Right cardiac atrium (tissue), 5 donors: ENCODE measurements around the gene CFAP68. TPM values are rescaled to one million over a fixed set of nuclear protein-coding genes. Genes with fewer than 3 reads are reported as not detected.
"Not testable (repeated sequence)": the region's sequence is repeated elsewhere in the genome, so short reads cannot be mapped to it uniquely, and the experiment has no call there.

Source experiments
- ATAC-seq, 2 donors: fragments of 200-7000 bp; cut with Tn5 transposase; one replicate each; pipeline versions ENCODE4 v1.8.0 to v1.9.1; 2020; ENCODE audit warnings: moderate library complexity in 2 of 2, mild to moderate bottlenecking in 1 of 2
- DNase-seq, 3 donors: peaks; one replicate each; pipeline ENCODE4 v3.0.0-alpha.2; 2020
- H3K27ac ChIP-seq: one replicate; pipeline ENCODE4 v1.5.1; 2013; ENCODE audit warnings: mild to moderate bottlenecking, low read length, control low read depth, moderate library complexity
- H3K27me3 ChIP-seq: one replicate; pipeline ENCODE4 v1.6.1; 2013; ENCODE audit not compliant: control insufficient read depth, insufficient read depth
- H3K4me1 ChIP-seq: one replicate; pipeline ENCODE4 v1.6.1; 2013; ENCODE audit warnings: low read length; ENCODE audit not compliant: control insufficient read depth, insufficient read depth
- H3K4me3 ChIP-seq: one replicate; pipeline ENCODE4 v1.5.1; 2013; ENCODE audit warnings: low read length, control low read depth
- H3K9me3 ChIP-seq: one replicate; pipeline ENCODE4 v1.6.1; 2013; ENCODE audit warnings: low read length; ENCODE audit not compliant: control insufficient read depth
- WGBS: extraction: QIAGEN DNeasy Blood & Tissue Kit; methylation state at CpG from one replicate; pipeline ENCODE4 v1.1.7; 2013; 5-methylcytosine and 5-hydroxymethylcytosine counted together
- intact Hi-C, 4 donors: fragments of 100-400 bp; cut with DNase I; formaldehyde crosslinking; loops; one replicate each; pipeline versions ENCODE4 v1.11.0 to v1.14.0; 2022 to 2023
- polyA plus RNA-seq: library from polyadenylated mRNA; stranded (reverse); fragments of 200-250 nt; gene quantifications from one replicate; pipeline ENCODE4 v1.2.3, GENCODE V29; 2013
- total RNA-seq, 4 donors: library from RNA; stranded (reverse); fragmentation: NEBNext Ultra II Directional; extraction: Animal tissue kit (Norgen Biotek cat#: 25700); gene quantifications; one replicate each; pipeline ENCODE4 v1.2.1, GENCODE V29; 2021
- donor health status: healthy with polysubstance abuse.
- donor health status: DM: no; HTN: yes; CAD: no.
- donor health status: DM: no; HTN: no; CAD: no.
- donor health status: DM: no; HTN: yes; CAD: no; lungs with severe emphysema.
- donor health status: DM: yes; HTN: yes; CAD: no.

Gene CFAP68
- total and polyA plus RNA-seq, 5 donors, result 22.8 to 51.5 (median 35.0) TPM

- no peak for ATAC-seq
- WGBS, result 98% methylated on average over 1 of the region's 1 CpG
- intact Hi-C loops, result loop anchor here in 2 of 4 donors (10.0 kb wide), 1 partner anchor 65 kb away; the partner anchor contains the start of gene DIXDC1 (in 2 of the 2)
- no peaks in the 10 kb centered on the region for H3K4me1 ChIP-seq
- H3K4me3 ChIP-seq, result peak overlapping the region; percentile 97
- H3K27ac ChIP-seq, result no peak overlapping the region
- no peaks in the 10 kb centered on the region for H3K27me3 ChIP-seq
- no peak for DNase-seq
- no peaks in the 10 kb centered on the region for H3K9me3 ChIP-seq
These were observed 9.2 kb upstream of the CFAP68 start for GRCh38 chr11:111870113-111870512.

GRCh38 chr11:111870522-111870885 lies 8.8 kb upstream of the CFAP68 start:
- H3K4me3 ChIP-seq, result peak overlapping the region; percentile 97
- DNase-seq, result no peak
- intact Hi-C loops, result loop anchor here in 2 of 4 donors (10.0 kb wide), 1 partner anchor 64 kb away; the partner anchor contains the start of gene DIXDC1 (in 2 of the 2)
- H3K4me1 ChIP-seq, result no peaks in the 10 kb centered on the region
- H3K9me3 ChIP-seq, result no peaks in the 10 kb centered on the region
- no peak for ATAC-seq
- no peaks in the 10 kb centered on the region for H3K27me3 ChIP-seq
- H3K27ac ChIP-seq, result peak overlapping the region; percentile 94

DNA sequence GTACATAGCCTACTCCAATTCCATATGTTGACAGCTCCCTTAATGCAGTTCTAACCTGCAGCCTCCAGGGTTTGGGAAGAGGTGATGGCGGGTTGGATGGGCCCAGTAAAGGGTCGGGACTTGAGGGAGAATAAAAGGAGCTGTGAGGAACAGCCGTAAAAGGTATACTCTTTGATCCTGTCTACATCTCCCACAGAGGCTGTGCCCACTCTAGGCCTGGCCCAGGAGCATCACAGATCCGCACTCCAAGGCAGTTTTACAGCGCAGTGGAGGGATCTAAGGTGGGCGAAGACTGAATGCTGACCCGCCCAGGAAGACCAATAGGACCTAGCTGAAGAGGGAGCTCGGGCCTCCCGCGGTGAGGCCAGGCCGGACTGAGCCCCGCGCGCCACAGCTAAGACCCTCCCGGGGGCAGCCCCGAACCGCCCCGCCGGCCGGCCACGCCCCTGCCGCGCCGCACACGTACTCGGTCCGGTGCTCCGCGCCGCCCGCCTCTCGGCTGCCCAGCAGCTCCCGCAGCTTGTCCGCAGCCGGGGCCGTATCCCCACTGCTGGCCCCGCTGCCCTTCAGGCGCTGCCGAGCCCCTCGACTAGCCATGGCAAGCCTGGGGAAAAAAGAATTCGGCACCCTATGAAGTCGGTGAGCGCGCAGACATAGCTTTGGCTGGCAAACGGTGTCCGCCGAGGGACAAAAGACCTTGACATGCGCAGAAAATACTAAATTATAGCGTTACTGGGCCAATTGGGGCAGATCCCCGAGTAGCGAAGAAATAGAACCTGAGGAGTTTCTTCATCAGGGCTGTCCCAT lies 8.3 kb upstream of the CFAP68 start, which contains the start of gene ALG9:
ALG9 (minus strand) TSS at position 696 of the 807 bp plus-strand sequence; CDS start at position 597, 99 bp downstream.
- DNase-seq (peak; percentile 87 to 94 (median 94)), ATAC-seq (peak; percentile 96)
- H3K9me3 ChIP-seq, result no peaks in the 10 kb centered on the region
- H3K4me1 ChIP-seq, result no peaks in the 10 kb centered on the region
- under 1% methylated on average over 51 of the region's 51 CpGs for WGBS
- intact Hi-C loops, result loop anchor here in 2 of 4 donors (10.0 kb wide), 1 partner anchor 64 kb away; the partner anchor contains the start of gene DIXDC1 (in 2 of the 2)
- peak within 1 kb of the TSS; percentile 94 for H3K27ac ChIP-seq
- H3K27me3 ChIP-seq, result no peaks in the 10 kb centered on the region
- peak within 1 kb of the TSS; percentile 97 for H3K4me3 ChIP-seq

DNA sequence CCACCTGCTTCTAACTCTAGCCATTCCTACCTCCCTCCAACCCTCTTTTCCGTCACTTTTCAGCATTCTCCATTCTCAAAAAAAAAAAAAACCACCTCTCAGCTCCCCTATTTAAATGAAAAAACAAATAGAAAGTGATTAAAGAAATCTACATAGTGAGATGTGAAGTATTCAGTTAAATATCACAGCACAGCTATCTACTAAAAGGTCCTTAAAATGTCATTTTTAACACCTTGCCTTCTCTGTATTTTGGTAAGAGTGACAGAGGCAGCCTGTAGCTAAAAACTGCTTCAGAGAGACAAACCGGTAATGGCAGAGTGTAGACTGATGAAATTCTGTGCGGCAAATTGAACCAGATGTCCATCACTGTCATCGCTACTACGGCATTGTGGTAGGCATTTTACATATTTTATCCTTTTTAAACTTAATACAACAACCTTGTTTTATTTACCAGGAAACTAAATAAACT lies 7.6 kb upstream of the CFAP68 start:
- Histone ChIP-seq H3K4me1 (no peaks in the 10 kb centered on the region), H3K9me3 (no peaks in the 10 kb centered on the region), H3K27ac (peak overlapping the region; percentile 94), H3K4me3 (peak overlapping the region; percentile 97), H3K27me3 (no peaks in the 10 kb centered on the region)
- DNase-seq (no peak), ATAC-seq (no peak)
- 48% methylated on average over 5 of the region's 5 CpGs for WGBS
- intact Hi-C loops, result loop anchor here in 2 of 4 donors (10.0 kb wide), 1 partner anchor 63 kb away; the partner anchor contains the start of gene DIXDC1 (in 2 of the 2)

- intact Hi-C loops, result loop anchor here (5.0 to 10.0 kb wide), 4 partner anchors 34 to 104 kb away; partner anchors contain the start of genes DIXDC1 (in 2 of the 4), CRYAB (in 1 of the 4) and HSPB2 (in 1 of the 4)
- Histone ChIP-seq H3K9me3 (no peaks in the 10 kb centered on the region), H3K4me3 (peak overlapping the region; percentile 64), H3K27ac (peak overlapping the region; percentile 78), H3K4me1 (no peaks in the 10 kb centered on the region), H3K27me3 (no peaks in the 10 kb centered on the region)
- under 1% methylated on average over 13 of the region's 13 CpGs for WGBS
- no peak for DNase-seq
- no peak for ATAC-seq
These were observed 924 bp upstream of the CFAP68 start for GRCh38 chr11:111878385-111878848.

- peak overlapping the region; percentile 78 for H3K27ac ChIP-seq
- intact Hi-C loops, result loop anchor here (5.0 to 10.0 kb wide), 4 partner anchors 33 to 103 kb away; partner anchors contain the start of genes DIXDC1 (in 2 of the 4), CRYAB (in 1 of the 4) and HSPB2 (in 1 of the 4)
- DNase-seq, result no peak
- WGBS, result 42% methylated on average over 6 of the region's 6 CpGs
- no peaks in the 10 kb centered on the region for H3K9me3 ChIP-seq
- peak overlapping the region; percentile 64 for H3K4me3 ChIP-seq
- no peaks in the 10 kb centered on the region for H3K27me3 ChIP-seq
- peak in 1 of 2 donors; percentile 10 for ATAC-seq
- no peaks in the 10 kb centered on the region for H3K4me1 ChIP-seq
These were observed 258 bp downstream of the CFAP68 start for GRCh38 chr11:111879637-111879960.

GRCh38 chr11:111882202-111882601 lies 2.9 kb downstream of the CFAP68 start:
- no peak overlapping the region for H3K27ac ChIP-seq
- H3K4me3 ChIP-seq, result no peak overlapping the region
- DNase-seq (no peak), ATAC-seq (no peak)
- WGBS, result 78% methylated on average over 5 of the region's 5 CpGs
- H3K9me3 ChIP-seq, result no peaks in the 10 kb centered on the region
- H3K4me1 ChIP-seq, result no peaks in the 10 kb centered on the region
- H3K27me3 ChIP-seq, result no peaks in the 10 kb centered on the region
- intact Hi-C loops, result loop anchor here in 1 of 4 donors (5.0 kb wide), 1 partner anchor 40 kb away; no protein-coding TSS in a partner anchor

GRCh38 chr11:111885053-111885452 lies 5.7 kb downstream of the CFAP68 start:
- H3K27me3 ChIP-seq, H3K4me3 ChIP-seq, H3K4me1 ChIP-seq, DNase-seq, H3K9me3 ChIP-seq, ATAC-seq, H3K27ac ChIP-seq, intact Hi-C loops: not testable (repeated sequence)
- WGBS, result 69% methylated on average over 4 of the region's 4 CpGs

- Histone ChIP-seq H3K27ac (no peak overlapping the region), H3K4me3 (no peak overlapping the region), H3K4me1 (no peaks in the 10 kb centered on the region), H3K9me3 (no peaks in the 10 kb centered on the region), H3K27me3 (no peaks in the 10 kb centered on the region)
- intact Hi-C loops, result no loop called here
- no peak for ATAC-seq
- WGBS, result 92% methylated on average over 4 of the region's 4 CpGs
- no peak for DNase-seq
These were observed 6.7 kb downstream of the CFAP68 start for GRCh38 chr11:111886032-111886431.

GRCh38 chr11:111886844-111887243 lies 7.5 kb downstream of the CFAP68 start:
- Histone ChIP-seq H3K9me3 (no peaks in the 10 kb centered on the region), H3K27me3 (no peaks in the 10 kb centered on the region), H3K4me1 (no peaks in the 10 kb centered on the region), H3K27ac (no peak overlapping the region), H3K4me3 (no peak overlapping the region)
- ATAC-seq (no peak), DNase-seq (no peak)
- WGBS, result 91% methylated on average over 2 of the region's 2 CpGs
- intact Hi-C loops, result no loop called here

DNA sequence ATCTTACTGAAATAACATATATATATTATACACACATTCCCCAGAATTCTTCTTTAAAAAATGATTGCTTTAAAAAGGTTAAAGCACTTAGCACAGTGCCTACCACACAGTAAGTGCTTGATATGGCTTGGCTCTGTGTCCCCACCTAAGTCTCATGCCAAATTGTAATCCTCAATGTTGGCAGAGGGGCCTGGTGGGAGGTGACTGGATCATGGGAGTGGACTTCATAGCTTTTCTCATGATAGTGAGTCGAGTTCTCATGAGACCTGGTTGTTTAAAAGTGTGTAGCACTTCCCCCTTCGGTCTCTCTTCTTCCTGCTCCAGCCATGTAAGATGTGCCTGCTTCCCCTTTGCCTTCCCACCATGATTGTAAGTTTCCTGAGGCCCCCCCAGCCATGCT lies 26.1 kb downstream of the CFAP68 start:
- no peaks in the 10 kb centered on the region for H3K4me1 ChIP-seq
- intact Hi-C loops, result no loop called here
- 24% methylated on average over 2 of the region's 2 CpGs for WGBS
- H3K9me3 ChIP-seq, result no peaks in the 10 kb centered on the region
- no peaks in the 10 kb centered on the region for H3K27me3 ChIP-seq
- H3K27ac ChIP-seq, result no peak overlapping the region
- DNase-seq (no peak), ATAC-seq (peak; percentile 62 to 69)
- H3K4me3 ChIP-seq, result no peak overlapping the region
